HepG2 (cell line): ENCODE results near the gene NOTUM. TPM values are rescaled to one million over a fixed set of nuclear protein-coding genes. Genes with fewer than 3 reads are reported as not detected.

Experiments used
- BCL6 ChIP-seq: IDR thresholded peaks from 2 replicates; pipeline ENCODE4 v1.6.1; 2016; ENCODE audit warnings: missing genetic modification reagents, missing compliant biosample characterization
- CHCHD3 ChIP-seq: sonication (generic); formaldehyde crosslinking; IDR thresholded peaks from 2 replicates; pipeline ENCODE4 v1.8.0; 2022; ENCODE audit warnings: mild to moderate bottlenecking, missing genetic modification reagents, moderate library complexity
- HMGXB3 ChIP-seq: sonication (generic); formaldehyde crosslinking; IDR thresholded peaks from 2 replicates; pipeline ENCODE4 v1.4.0; 2020; ENCODE audit warnings: missing genetic modification reagents, borderline replicate concordance
- JARID2 ChIP-seq: sonication (generic); formaldehyde crosslinking; IDR thresholded peaks from 2 replicates; pipeline ENCODE4 v1.8.1; 2023; ENCODE audit warnings: missing genetic modification reagents, inconsistent platforms; ENCODE audit not compliant: insufficient replicate concordance
- KLF6 ChIP-seq: IDR thresholded peaks from 2 replicates; pipeline ENCODE4 v1.8.0; 2016; ENCODE audit warnings: missing biosample characterization, missing genetic modification reagents
- NR2C2 ChIP-seq: sonication (generic); formaldehyde crosslinking; IDR thresholded peaks from 2 replicates; pipeline ENCODE4 v1.4.0; 2020; ENCODE audit warnings: missing genetic modification reagents, mild to moderate bottlenecking, moderate library complexity, borderline replicate concordance
- SALL1 ChIP-seq: sonication (generic); formaldehyde crosslinking; IDR thresholded peaks from 2 replicates; pipeline ENCODE4 v1.8.0; 2022; ENCODE audit warnings: mild to moderate bottlenecking, missing genetic modification reagents
- SP4 ChIP-seq: sonication (generic); formaldehyde crosslinking; IDR thresholded peaks from 2 replicates; pipeline ENCODE4 v1.8.1; 2023; ENCODE audit warnings: mild to moderate bottlenecking, missing genetic modification reagents
- SRY ChIP-seq: sonication (generic); formaldehyde crosslinking; IDR thresholded peaks from 2 replicates; pipeline ENCODE4 v1.8.0; 2022; ENCODE audit warnings: mild to moderate bottlenecking, missing genetic modification reagents
- SYNCRIP ChIP-seq: fragments of 200-400 bp; formaldehyde crosslinking; IDR thresholded peaks from 2 replicates; pipeline ENCODE4 v1.6.1; 2018; ENCODE audit warnings: mild to moderate bottlenecking, low read depth, low read length; ENCODE audit not compliant: insufficient read depth
- YEATS2 ChIP-seq: sonication (generic); formaldehyde crosslinking; IDR thresholded peaks from 2 replicates; pipeline ENCODE4 v1.4.0; 2020; ENCODE audit warnings: missing genetic modification reagents, borderline replicate concordance
- ZBTB3 ChIP-seq: sonication (generic); formaldehyde crosslinking; IDR thresholded peaks from 2 replicates; pipeline ENCODE4 v1.4.0; 2020; ENCODE audit warnings: low read depth, mild to moderate bottlenecking, moderate library complexity, missing genetic modification reagents, borderline replicate concordance
- ZNF224 ChIP-seq: sonication (generic); formaldehyde crosslinking; IDR thresholded peaks from 2 replicates; pipeline ENCODE4 v1.5.0; 2020; ENCODE audit warnings: mild to moderate bottlenecking, missing genetic modification reagents
- ZNF275 ChIP-seq: sonication (generic); formaldehyde crosslinking; IDR thresholded peaks from 2 replicates; pipeline ENCODE4 v1.8.0; 2022; ENCODE audit warnings: missing genetic modification reagents, mild to moderate bottlenecking, inconsistent platforms, borderline replicate concordance
- ZNF280B ChIP-seq: sonication (generic); formaldehyde crosslinking; IDR thresholded peaks from 2 replicates; pipeline ENCODE4 v1.5.0; 2020; ENCODE audit warnings: missing genetic modification reagents, mild to moderate bottlenecking, borderline replicate concordance
- ZNF282 ChIP-seq: fragments of 450-650 bp; IDR thresholded peaks from 2 replicates; pipeline ENCODE4 v1.6.1; 2018; ENCODE audit not compliant: partially characterized antibody
- ZNF564 ChIP-seq: sonication (generic); formaldehyde crosslinking; IDR thresholded peaks from 2 replicates; pipeline ENCODE4 v1.8.1; 2023; ENCODE audit warnings: mild to moderate bottlenecking, missing genetic modification reagents
- ZNF569 ChIP-seq: sonication (generic); formaldehyde crosslinking; IDR thresholded peaks from 2 replicates; pipeline ENCODE4 v1.5.0; 2020; ENCODE audit warnings: mild to moderate bottlenecking, missing genetic modification reagents, moderate library complexity, borderline replicate concordance
- ZNF652 ChIP-seq: IDR thresholded peaks from 2 replicates; pipeline ENCODE4 v1.6.1; 2016; ENCODE audit warnings: low read depth, borderline replicate concordance
- ZNF878 ChIP-seq: sonication (generic); formaldehyde crosslinking; IDR thresholded peaks from 2 replicates; pipeline ENCODE4 v1.8.1; 2023; ENCODE audit warnings: mild to moderate bottlenecking, missing genetic modification reagents, moderate library complexity
- ZSCAN21 ChIP-seq: sonication (generic); formaldehyde crosslinking; IDR thresholded peaks from 2 replicates; pipeline ENCODE4 v1.8.0; 2022; ENCODE audit warnings: mild to moderate bottlenecking, missing genetic modification reagents, moderate library complexity, borderline replicate concordance
- ZSCAN25 ChIP-seq: sonication (generic); formaldehyde crosslinking; IDR thresholded peaks from 2 replicates; pipeline ENCODE4 v1.8.0; 2022; ENCODE audit warnings: mild to moderate bottlenecking, missing genetic modification reagents
- polyA plus RNA-seq, 8 experiments: library from polyadenylated mRNA; depleted of rRNA in 3 of 8; stranded (reverse) in 7 of 8; unstranded in 1 of 8; fragments of >200 nt; fragmentation: Illumina TruSeq in 4 of 8; extraction: Trizol in 4 of 8; gene quantifications; 2 replicates each; pipeline versions ENCODE4 v1.2.1 to v1.2.3, GENCODE V29; 2011 to 2016; ENCODE audit warnings: low read depth in 4 of 8, missing spikeins in 1 of 8, mixed read lengths in 1 of 8; ENCODE audit not compliant: insufficient read depth in 1 of 8
- total RNA-seq, 5 experiments: library from RNA; depleted of rRNA; stranded (reverse); fragments of >200 nt; fragmentation: Illumina TruSeq; extraction: Trizol; gene quantifications; 2 replicates each; pipeline ENCODE4 v1.2.3, GENCODE V29; 2016; ENCODE audit warnings: low read depth in 1 of 5

NOTUM gene
- total and polyA plus RNA-seq, 2 of the 13 experiments (the other 11 are each of a cell fraction or from before 2014, with no cell fraction given), result 150 to 160 TPM

- TF ChIP-seq ZSCAN21 (CRISPR knock-in tag) (peak; percentile 86), ZNF224 (0 out of 2 replicates have a peak, but pooled peaks have one; percentile 51), SALL1 (CRISPR knock-in tag) (peak; percentile 63), SYNCRIP (no peak), HMGXB3 (no peak), ZNF280B (CRISPR knock-in tag) (no peak), NR2C2 (CRISPR knock-in tag) (peak; percentile 33; the same call in 1 of the 2 replicates), ZNF564 (CRISPR knock-in tag) (no peak; the same call in 1 of the 2 replicates), SP4 (CRISPR knock-in tag) (peak; percentile 29; the same call in 1 of the 2 replicates), KLF6 (CRISPR knock-in tag) (peak; percentile 31; the same call in 1 of the 2 replicates), ZNF569 (CRISPR knock-in tag) (no peak), SRY (CRISPR knock-in tag) (peak; percentile 16; the same call in 1 of the 2 replicates), CHCHD3 (CRISPR knock-in tag) (peak; percentile 27; the same call in 1 of the 2 replicates), YEATS2 (CRISPR knock-in tag) (no peak; the same call in 1 of the 2 replicates), BCL6 (0 out of 2 replicates have a peak, but pooled peaks have one; percentile 11), ZNF275 (0 out of 2 replicates have a peak, but pooled peaks have one; percentile 8), JARID2 (no peak), ZNF652 (no peak), ZSCAN25 (CRISPR knock-in tag) (peak; percentile 6; the same call in 1 of the 2 replicates), ZBTB3 (CRISPR knock-in tag) (no peak), ZNF282 (no peak), ZNF878 (CRISPR knock-in tag) (no peak)
Observed at GRCh38 chr17:81959362-81960129, 1.4 kb downstream of the NOTUM start (continued).
